Sigmoid colon (tissue), 7 donors: ENCODE measurements around the gene BICC1. TPM values are rescaled to one million over a fixed set of nuclear protein-coding genes. Genes with fewer than 3 reads are reported as not detected.

Experiments used
- DNase-seq: peaks from one replicate; pipeline ENCODE4 v3.0.0-alpha.2; 2019
- H3K27ac ChIP-seq, 4 donors: fragments of 200-600 bp; sonication (generic); one replicate each; pipeline ENCODE4 v1.5.1; 2016 to 2019; ENCODE audit warnings: mild to moderate bottlenecking in 1 of 4
- H3K27me3 ChIP-seq, 3 donors: fragments of 200-600 bp; sonication (generic); one replicate each; pipeline ENCODE4 v1.5.1; 2019; ENCODE audit warnings: mild to moderate bottlenecking in 1 of 3
- H3K36me3 ChIP-seq, 4 donors: fragments of 200-600 bp; sonication (generic); one replicate each; pipeline ENCODE4 v1.5.1; 2016 to 2019
- H3K4me1 ChIP-seq, 4 donors: fragments of 200-600 bp; sonication (generic); one replicate each; pipeline ENCODE4 v1.5.1; 2017 to 2019
- H3K4me3 ChIP-seq, 4 donors: fragments of 200-600 bp; sonication (generic); one replicate each; pipeline ENCODE4 v1.5.1; 2017 to 2019; ENCODE audit warnings: mild to moderate bottlenecking in 2 of 4, moderate library complexity in 1 of 4
- H3K9me3 ChIP-seq, 4 donors: fragments of 200-600 bp in 3 of 4; sonication (generic) in 3 of 4; one replicate each; pipeline versions ENCODE4 v1.5.1 to v1.6.1; 2013 to 2019
- EP300 ChIP-seq, 4 donors: sonication (generic); formaldehyde crosslinking; IDR thresholded peaks; one replicate each; pipeline ENCODE4 v1.6.1; 2017; ENCODE audit warnings: antibody characterized with exemption in 4 of 4
- POLR2A ChIP-seq, 2 donors: fragments of 450-650 bp; IDR thresholded peaks; one replicate each; pipeline ENCODE4 v1.6.1; 2016; ENCODE audit warnings: antibody characterized with exemption in 2 of 2, mild to moderate bottlenecking in 2 of 2, moderate library complexity in 2 of 2
- POLR2AphosphoS5 ChIP-seq, 4 donors: sonication (generic); formaldehyde crosslinking; IDR thresholded peaks; one replicate each; pipeline ENCODE4 v1.6.1; 2017; ENCODE audit warnings: antibody characterized with exemption in 4 of 4
- WGBS, 2 donors: extraction: QIAGEN DNeasy Blood & Tissue Kit; methylation state at CpG; one replicate each; pipeline ENCODE4 v1.1.7; 2013; 5-methylcytosine and 5-hydroxymethylcytosine counted together
- intact Hi-C: fragments of 100-400 bp; cut with DNase I; formaldehyde crosslinking; loops from one replicate; pipeline ENCODE4 v1.15.1; 2023
- polyA plus RNA-seq, 3 donors: library from polyadenylated mRNA; stranded (reverse); fragments of 200-250 nt; gene quantifications; one replicate each; pipeline ENCODE4 v1.2.3, GENCODE V29; 2013
- total RNA-seq, 4 donors: library from RNA; depleted of rRNA; stranded (reverse); fragments of >200 nt; gene quantifications; one replicate each; pipeline ENCODE4 v1.1.0, GENCODE V29; 2016
- TF ChIP-seq, protein P1 (sequence below), 4 experiments: fragments of 450-650 bp in 3 of 4; fragments of 200-600 bp in 1 of 4; IDR thresholded peaks; one replicate each; pipeline ENCODE4 v1.5.1; 2016 to 2019; ENCODE audit warnings: antibody characterized with exemption in 4 of 4, mild to moderate bottlenecking in 3 of 4, moderate library complexity in 2 of 4
- donor health status: healthy with polysubstance abuse.
- donor health status: Bipolar disorder and iron deficiency.
- donor health status: healthy.

Gene BICC1
- total and polyA plus RNA-seq, 7 donors = 0.46 to 17.3 (median 7.9) TPM

DNA sequence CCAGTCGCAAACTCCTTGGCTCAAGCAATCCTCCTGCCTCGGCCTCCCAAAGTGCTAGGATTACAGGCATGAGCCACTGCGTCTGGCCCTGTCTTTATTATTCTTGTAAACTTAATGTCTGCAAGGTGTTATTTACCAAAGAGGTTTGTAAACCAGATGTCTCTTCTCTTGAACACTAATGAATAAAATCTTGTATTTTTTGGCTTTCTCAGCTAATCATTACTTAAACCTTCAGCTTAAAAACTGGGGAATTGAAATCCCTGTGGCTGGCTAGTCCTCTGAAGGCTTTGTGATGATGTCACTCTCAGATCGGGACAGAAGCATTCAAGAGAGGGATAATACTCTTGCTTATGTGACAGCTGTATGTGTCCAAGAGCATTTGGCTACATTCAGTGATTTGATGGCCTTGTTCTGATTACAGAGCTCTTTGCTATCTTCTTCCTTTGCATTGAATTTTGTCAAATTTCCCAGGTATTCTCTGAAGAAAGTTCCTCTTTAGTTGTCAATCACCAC lies 130.3 kb downstream of the BICC1 start:
- Histone ChIP-seq H3K4me1 (peaks cover 0 to 15% (median 11%) of the 10 kb centered on the region in 4 donors), H3K4me3 (no peak overlapping the region), H3K27me3 (no peaks in the 10 kb centered on the region), H3K9me3 (no peaks in the 10 kb centered on the region), H3K36me3 (no peaks in the 10 kb centered on the region), H3K27ac (peak overlapping the region in 2 of 4 donors; percentile 9 to 71)
- 54 to 58% methylated on average over 4 of the region's 4 CpGs for WGBS, 2 donors
- TF ChIP-seq, protein P1, sequence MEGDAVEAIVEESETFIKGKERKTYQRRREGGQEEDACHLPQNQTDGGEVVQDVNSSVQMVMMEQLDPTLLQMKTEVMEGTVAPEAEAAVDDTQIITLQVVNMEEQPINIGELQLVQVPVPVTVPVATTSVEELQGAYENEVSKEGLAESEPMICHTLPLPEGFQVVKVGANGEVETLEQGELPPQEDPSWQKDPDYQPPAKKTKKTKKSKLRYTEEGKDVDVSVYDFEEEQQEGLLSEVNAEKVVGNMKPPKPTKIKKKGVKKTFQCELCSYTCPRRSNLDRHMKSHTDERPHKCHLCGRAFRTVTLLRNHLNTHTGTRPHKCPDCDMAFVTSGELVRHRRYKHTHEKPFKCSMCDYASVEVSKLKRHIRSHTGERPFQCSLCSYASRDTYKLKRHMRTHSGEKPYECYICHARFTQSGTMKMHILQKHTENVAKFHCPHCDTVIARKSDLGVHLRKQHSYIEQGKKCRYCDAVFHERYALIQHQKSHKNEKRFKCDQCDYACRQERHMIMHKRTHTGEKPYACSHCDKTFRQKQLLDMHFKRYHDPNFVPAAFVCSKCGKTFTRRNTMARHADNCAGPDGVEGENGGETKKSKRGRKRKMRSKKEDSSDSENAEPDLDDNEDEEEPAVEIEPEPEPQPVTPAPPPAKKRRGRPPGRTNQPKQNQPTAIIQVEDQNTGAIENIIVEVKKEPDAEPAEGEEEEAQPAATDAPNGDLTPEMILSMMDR (IDR thresholded peaks at IDR 0.05) = no peak
- no peak for TF ChIP-seq POLR2A (IDR thresholded peaks at IDR 0.05)
- TF ChIP-seq EP300 (IDR thresholded peaks at IDR 0.05) = no peak
- DNase-seq = no peak
- intact Hi-C loops = no loop called here

DNA sequence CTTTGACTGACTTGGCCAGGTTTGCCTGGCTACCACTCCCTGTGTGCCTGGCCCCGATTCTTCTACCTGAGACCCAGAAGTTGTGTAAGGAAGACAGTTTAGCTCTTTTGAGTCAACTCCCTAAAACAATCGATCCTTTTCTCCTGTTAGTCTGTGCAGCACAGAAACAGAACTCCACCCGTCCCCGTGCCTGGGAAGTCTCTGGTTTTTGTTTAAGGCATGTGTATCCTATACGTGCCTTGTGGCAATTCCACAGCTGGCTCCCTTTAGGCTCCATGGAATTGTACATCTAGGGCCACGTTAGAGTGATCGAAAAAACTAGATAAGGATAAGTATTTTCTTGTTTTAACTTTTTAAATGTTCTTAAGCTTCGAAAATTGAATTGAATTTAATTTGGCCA lies 131.6 kb downstream of the BICC1 start:
- no peak for DNase-seq
- Histone ChIP-seq H3K27me3 (no peaks in the 10 kb centered on the region), H3K9me3 (no peaks in the 10 kb centered on the region), H3K4me3 (no peak overlapping the region), H3K4me1 (peaks cover 0 to 22% (median 21%) of the 10 kb centered on the region in 4 donors), H3K36me3 (no peaks in the 10 kb centered on the region), H3K27ac (peak overlapping the region in 2 of 4 donors; percentile 9 to 39)
- no peak for TF ChIP-seq POLR2A (IDR thresholded peaks at IDR 0.05)
- TF ChIP-seq EP300 (IDR thresholded peaks at IDR 0.05) = no peak
- no peak for TF ChIP-seq POLR2AphosphoS5 (IDR thresholded peaks at IDR 0.05)
- TF ChIP-seq, protein P1 (IDR thresholded peaks at IDR 0.05) = no peak
- intact Hi-C loops = no loop called here
- WGBS, 2 donors = 88 to 90% methylated on average over 8 of the region's 8 CpGs

DNA sequence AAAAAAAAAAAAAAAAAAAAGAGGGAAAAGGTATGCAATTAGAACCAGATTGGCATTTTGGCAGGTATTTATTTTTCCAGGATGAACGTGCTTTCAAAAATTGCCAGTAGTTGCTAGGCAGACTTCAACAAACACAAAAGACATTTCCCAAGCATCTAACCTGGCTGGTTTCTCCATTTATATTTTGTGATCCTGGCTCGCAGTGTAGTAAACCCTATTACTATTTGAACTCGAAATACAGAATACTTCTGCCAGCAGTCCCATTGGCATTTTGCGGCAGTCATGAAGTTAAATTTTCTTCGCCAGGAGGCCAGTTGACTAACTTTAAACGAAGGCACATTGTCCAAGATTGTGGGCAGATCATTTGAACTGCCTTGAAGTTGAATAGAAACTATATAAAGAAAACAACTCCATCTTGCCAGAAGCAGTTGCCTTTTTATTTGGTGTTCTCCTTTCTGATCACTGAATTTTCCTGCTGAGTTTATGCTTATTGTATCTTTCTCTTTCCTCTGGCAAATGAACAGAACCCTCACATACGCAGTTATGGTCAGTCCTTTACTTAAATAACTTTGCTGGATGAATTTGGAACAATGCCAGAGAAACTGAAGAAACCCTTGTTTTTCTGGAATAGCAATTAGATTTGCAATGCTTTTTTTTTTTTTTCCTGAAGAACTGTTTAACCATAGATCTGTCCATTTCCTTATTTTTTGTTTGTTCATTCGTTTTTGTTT lies 132.9 kb downstream of the BICC1 start:
- Histone ChIP-seq H3K36me3 (no peaks in the 10 kb centered on the region), H3K27ac (peak overlapping the region in 2 of 4 donors; percentile 3 to 68), H3K4me3 (no peak overlapping the region), H3K27me3 (no peaks in the 10 kb centered on the region), H3K9me3 (no peaks in the 10 kb centered on the region), H3K4me1 (peaks cover 0 to 27% (median 25%) of the 10 kb centered on the region in 4 donors)
- TF ChIP-seq EP300 (IDR thresholded peaks at IDR 0.05) (no peak), POLR2AphosphoS5 (IDR thresholded peaks at IDR 0.05) (no peak), POLR2A (IDR thresholded peaks at IDR 0.05) (no peak)
- TF ChIP-seq, protein P1 (IDR thresholded peaks at IDR 0.05) = no peak
- intact Hi-C loops = no loop called here
- no peak for DNase-seq
- WGBS, 2 donors = 67 to 77% methylated on average over 8 of the region's 8 CpGs

DNA sequence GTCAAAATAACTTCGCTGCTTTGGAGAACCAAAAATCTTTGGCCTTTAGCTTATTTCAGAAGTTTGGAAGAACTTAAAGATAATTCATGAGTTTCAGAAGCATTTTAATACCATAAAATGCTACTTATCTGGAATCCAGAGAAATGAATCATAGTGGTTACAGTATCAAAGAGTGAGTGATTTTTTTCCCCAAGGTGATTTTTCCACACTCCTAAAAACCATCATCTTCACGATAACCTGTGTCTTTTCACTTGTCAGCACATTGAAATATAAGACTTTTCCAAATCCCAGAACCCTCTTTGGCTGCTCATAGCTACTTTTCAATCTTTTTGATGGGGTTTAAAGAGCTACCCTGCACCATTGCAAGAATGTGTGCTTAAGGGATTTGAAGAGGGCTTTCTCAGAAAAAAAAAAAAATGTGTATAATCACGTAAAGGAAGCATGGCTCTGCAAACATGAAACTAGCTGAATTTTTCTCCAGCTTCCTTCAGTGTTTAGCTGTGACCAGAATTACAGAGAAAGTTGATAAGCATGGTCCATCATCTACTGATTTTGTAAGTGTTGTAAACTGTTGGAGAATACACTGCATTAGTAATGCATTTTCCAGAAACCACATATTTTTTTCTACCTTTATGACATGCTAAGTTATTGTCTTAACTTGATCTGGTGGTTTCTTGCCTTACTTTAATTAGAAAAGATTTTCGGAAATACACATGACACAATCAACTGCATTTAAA lies 134.9 kb downstream of the BICC1 start:
- Histone ChIP-seq H3K27ac (peak overlapping the region in 1 of 4 donors; percentile 5), H3K4me1 (peaks cover 0 to 33% (median 24%) of the 10 kb centered on the region in 4 donors), H3K36me3 (no peaks in the 10 kb centered on the region), H3K27me3 (no peaks in the 10 kb centered on the region), H3K4me3 (no peak overlapping the region), H3K9me3 (no peaks in the 10 kb centered on the region)
- no peak for DNase-seq
- WGBS, 2 donors = 72 to 77% methylated on average over 4 of the region's 4 CpGs
- intact Hi-C loops = no loop called here
- no peak for TF ChIP-seq EP300 (IDR thresholded peaks at IDR 0.05)
- TF ChIP-seq, protein P1 (IDR thresholded peaks at IDR 0.05) = no peak
- no peak for TF ChIP-seq POLR2A (IDR thresholded peaks at IDR 0.05)
- no peak for TF ChIP-seq POLR2AphosphoS5 (IDR thresholded peaks at IDR 0.05)
